Epithelial cell of proximal tubule (primary cell): ENCODE results near the gene CHMP4A. TPM values are rescaled to one million over a fixed set of nuclear protein-coding genes. Genes with fewer than 3 reads are reported as not detected.

Experiments
- DNase-seq: peaks from one replicate; pipeline ENCODE4 v3.0.0-alpha.2; 2011; ENCODE audit warnings: low read depth
- H3K4me3 ChIP-seq: 2 replicates; pipeline ENCODE4 v1.5.1; 2011; ENCODE audit warnings: low read depth, mild to moderate bottlenecking, low read length
- total RNA-seq: library from RNA; depleted of rRNA; stranded (reverse); fragments of >200 nt; gene quantifications from 2 replicates; pipeline ENCODE4 v1.2.3, GENCODE V29; 2015
- TF ChIP-seq, protein P1 (sequence below): conservative IDR thresholded peaks from 2 replicates; pipeline ENCODE4 v1.5.1; 2012; ENCODE audit warnings: low read depth, mild to moderate bottlenecking, low read length

The CHMP4A gene
- total RNA-seq, 1 donor from 2014 or later: 88.4 TPM

DNA sequence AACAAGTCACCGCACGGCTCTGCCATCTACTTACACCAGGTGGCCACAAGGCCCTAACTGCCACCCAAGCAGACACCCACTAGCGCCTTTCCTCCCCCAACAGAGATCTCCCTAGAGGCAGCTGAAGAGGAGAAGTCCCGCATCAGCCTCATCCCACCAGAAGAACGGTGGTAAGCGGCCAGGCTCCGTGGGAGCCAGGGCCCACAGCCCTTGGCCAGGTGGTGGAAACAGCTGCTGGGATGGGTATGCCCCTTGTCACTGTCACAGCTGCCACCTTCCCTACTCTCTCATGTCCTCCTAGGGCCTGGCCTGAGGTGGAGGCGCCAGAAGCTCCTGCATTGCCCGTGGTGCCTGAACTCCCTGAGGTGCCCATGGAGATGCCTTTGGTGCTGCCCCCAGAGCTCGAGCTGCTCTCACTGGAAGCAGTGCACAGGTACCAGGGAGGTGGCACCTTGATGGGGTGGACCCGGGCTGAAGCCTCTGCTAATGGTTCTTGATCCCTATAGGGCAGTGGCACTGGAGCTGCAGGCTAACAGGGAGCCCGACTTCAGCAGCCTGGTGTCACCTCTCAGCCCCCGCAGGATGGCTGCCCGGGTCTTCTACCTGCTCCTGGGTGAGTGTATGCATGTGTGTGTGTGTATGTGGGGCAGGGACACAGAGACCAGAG lies 33.9 kb downstream of the CHMP4A start:
- TF ChIP-seq, protein P1, sequence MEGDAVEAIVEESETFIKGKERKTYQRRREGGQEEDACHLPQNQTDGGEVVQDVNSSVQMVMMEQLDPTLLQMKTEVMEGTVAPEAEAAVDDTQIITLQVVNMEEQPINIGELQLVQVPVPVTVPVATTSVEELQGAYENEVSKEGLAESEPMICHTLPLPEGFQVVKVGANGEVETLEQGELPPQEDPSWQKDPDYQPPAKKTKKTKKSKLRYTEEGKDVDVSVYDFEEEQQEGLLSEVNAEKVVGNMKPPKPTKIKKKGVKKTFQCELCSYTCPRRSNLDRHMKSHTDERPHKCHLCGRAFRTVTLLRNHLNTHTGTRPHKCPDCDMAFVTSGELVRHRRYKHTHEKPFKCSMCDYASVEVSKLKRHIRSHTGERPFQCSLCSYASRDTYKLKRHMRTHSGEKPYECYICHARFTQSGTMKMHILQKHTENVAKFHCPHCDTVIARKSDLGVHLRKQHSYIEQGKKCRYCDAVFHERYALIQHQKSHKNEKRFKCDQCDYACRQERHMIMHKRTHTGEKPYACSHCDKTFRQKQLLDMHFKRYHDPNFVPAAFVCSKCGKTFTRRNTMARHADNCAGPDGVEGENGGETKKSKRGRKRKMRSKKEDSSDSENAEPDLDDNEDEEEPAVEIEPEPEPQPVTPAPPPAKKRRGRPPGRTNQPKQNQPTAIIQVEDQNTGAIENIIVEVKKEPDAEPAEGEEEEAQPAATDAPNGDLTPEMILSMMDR: no peak
- no peak for DNase-seq
- H3K4me3 ChIP-seq: no peak overlapping the region

DNA sequence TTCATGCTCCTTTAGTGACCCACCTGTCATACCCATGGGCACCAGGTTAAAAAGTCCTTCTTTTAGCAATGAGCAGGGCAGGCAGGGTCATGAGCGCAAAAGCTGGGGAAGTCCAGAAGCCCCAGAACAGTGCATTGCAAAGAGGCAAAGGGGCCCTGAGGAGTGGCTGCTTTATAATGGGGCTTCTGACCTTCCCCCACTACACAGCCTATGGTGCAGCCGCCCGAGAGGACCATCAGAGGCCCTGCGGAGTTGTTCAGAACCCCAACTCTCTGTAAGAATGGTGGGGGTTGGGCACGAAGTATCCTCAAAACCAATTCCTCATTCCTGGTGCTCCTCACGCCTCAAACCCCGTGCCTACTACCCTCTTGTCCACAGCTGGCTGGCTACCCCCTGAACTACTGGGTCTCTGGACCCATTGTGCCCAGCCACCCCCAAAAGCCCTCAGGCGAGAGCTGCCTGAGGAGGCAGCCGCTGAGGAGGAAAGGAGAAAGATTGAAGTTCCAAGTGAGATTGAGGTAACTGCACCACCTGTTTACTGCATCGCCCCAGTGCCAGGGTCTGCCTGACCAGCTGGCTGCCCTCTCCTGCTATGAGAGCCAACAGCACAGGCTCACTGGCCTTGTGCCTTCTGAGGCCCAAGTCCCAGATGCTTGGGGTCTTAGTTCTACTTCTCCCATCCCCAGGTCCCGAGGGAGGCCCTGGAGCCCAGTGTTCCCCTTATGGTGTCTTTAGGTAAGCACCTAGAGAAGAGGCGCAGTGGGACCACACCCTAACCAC lies 34.7 kb downstream of the CHMP4A start:
- TF ChIP-seq, protein P1: no peak
- no peak for DNase-seq
- H3K4me3 ChIP-seq: no peak overlapping the region

DNA sequence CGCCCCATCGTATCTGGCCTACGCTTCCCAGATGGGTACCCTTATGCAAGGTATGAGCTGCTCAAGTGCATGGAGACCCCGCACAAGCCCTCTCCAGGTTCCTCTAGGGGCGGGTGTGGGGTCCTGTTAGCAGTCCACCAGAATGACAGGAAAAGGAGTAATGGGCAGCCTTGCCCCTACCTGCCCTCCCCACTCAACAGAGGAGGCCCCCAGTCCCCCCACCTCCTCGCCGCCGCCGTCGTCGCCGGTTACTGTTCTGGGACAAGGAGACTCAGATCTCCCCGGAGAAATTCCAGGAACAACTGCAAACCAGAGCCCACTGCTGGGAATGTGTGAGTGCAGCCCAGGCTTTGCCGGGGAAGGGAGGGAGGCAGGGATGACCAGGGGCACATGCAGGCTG lies 35.4 kb downstream of the CHMP4A start:
- TF ChIP-seq, protein P1: no peak
- no peak overlapping the region for H3K4me3 ChIP-seq
- DNase-seq: no peak

DNA sequence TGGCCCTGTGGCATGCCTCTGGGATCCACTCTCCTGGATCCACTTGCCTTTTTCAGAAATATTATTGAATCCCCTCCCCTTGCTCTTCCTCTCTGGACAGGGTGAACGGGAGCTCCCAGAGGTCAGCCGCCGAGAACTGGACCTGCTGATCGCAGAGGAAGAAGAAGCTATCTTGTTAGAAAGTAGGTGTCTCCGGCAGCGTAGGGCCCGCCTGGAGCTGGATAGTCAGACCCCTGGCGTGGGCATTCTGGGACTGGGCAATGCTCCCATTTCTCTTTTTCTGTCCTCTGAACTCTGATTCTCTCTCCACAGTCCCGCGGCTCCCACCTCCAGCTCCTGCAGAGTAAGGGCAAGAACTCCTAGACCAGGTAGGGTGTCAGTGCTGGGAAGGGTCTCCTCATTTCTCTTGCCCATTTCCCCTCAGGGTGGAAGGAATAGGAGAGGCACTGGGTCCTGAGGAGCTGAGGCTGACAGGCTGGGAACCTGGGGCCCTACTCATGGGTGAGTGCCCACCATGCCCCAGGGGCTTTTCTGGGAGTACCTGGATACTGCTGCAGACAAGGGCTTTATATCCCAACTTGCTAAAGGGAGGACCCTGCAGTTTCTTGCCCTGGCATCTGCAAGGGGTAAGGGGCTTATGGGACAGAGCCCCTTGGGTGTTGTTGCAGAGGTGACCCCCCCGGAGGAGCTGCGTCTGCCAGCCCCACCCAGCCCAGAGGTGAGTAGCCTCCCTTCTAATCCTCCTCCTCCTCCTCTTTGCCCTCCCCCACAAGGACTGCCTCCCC lies 36.1 kb downstream of the CHMP4A start:
- H3K4me3 ChIP-seq: no peak overlapping the region
- TF ChIP-seq, protein P1: no peak
- DNase-seq: no peak

DNA sequence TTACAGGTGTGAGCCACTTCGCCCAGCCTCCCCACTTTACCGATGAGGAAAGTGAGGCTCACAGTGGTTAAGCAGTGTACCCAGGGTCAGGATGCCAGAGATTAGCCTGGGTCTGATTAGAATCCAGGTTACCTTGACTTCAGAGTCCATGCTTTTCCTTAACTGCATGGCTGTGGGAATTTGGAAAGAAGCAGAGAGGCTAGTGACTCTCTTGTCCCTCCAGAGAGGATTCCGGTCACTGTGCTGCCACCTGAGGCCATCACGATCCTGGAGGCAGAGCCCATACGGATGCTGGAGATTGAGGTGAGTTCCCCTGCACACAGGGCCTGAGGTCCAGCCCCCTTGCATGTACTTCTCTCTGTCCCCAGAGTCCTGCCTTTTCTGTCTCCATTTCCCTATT lies 36.7 kb downstream of the CHMP4A start:
- H3K4me3 ChIP-seq: no peak overlapping the region
- TF ChIP-seq, protein P1: no peak
- DNase-seq: no peak

DNA sequence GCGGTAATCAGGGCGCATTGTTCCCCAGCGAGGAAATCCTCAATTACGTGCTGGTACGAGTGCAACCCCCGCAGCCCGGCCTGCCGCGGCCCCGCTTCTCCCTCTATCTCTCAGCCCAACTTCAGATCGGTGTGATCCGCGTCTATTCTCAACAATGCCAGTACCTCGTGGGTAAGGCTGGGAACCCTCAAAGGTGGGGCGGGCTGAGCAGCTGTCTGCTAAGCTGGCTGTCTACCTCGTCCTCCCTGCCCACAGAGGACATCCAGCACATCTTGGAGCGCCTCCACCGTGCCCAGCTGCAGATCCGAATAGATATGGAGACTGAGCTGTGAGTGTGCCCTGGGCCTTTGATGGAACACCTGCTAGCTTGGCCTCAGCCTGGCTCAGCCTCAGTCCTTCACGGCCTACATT lies 40.4 kb downstream of the CHMP4A start:
- TF ChIP-seq, protein P1: no peak
- DNase-seq: no peak
- H3K4me3 ChIP-seq: peak overlapping the region; percentile 50
